SU-DHL-6 (cell line): ENCODE measurements around the gene SLC35A3.

Experiments
- CTCF ChIP-seq: fragments of 200-600 bp; sonication (generic); IDR thresholded peaks from one replicate; pipeline ENCODE4 v1.5.1; 2017; ENCODE audit warnings: antibody characterized with exemption, mild to moderate bottlenecking, low read length, moderate library complexity; ENCODE audit not compliant: insufficient read depth, poor library complexity, severe bottlenecking
- EZH2phosphoT487 ChIP-seq: fragments of 200-600 bp; sonication (generic), shearing (Covaris generic); conservative IDR thresholded peaks from 2 replicates; pipeline ENCODE4 v1.6.1; 2018; ENCODE audit warnings: mild to moderate bottlenecking, antibody characterized with exemption, low read length, moderate library complexity, mixed read lengths

GRCh38 chr1:100006688-100007087, 36.9 kb downstream of the SLC35A3 start:
- TF ChIP-seq CTCF (no peak), EZH2phosphoT487 (no peak)
